ENCODE measurements around the gene PIEZO1.

The PIEZO1 gene

GRCh38 chr16:88732961-88733294, 52.1 kb downstream of the PIEZO1 start:
- no peak for DNase-seq

GRCh38 chr16:88732172-88732960, 52.7 kb downstream of the PIEZO1 start:
- no peak for DNase-seq

- no peak for DNase-seq
These were observed 53.3 kb downstream of the PIEZO1 start for GRCh38 chr16:88731699-88732098.

GRCh38 chr16:88730632-88731607, 54.1 kb downstream of the PIEZO1 start:
- DNase-seq: no peak

- no peak for DNase-seq
These were observed 57.1 kb downstream of the PIEZO1 start for GRCh38 chr16:88727871-88728270.

- DNase-seq: no peak
These were observed 58.0 kb downstream of the PIEZO1 start for GRCh38 chr16:88726981-88727380.

GRCh38 chr16:88726408-88726749, 58.6 kb downstream of the PIEZO1 start:
- DNase-seq: no peak

GRCh38 chr16:88725609-88726407, 59.2 kb downstream of the PIEZO1 start:
- DNase-seq: no peak

GRCh38 chr16:88724855-88725555, 60.0 kb downstream of the PIEZO1 start:
- DNase-seq: no peak

GRCh38 chr16:88723911-88724310, 61.1 kb downstream of the PIEZO1 start:
- no peak for DNase-seq

GRCh38 chr16:88723507-88723887, 61.5 kb downstream of the PIEZO1 start:
- no peak for DNase-seq

GRCh38 chr16:88722784-88723506, 62.1 kb downstream of the PIEZO1 start:
- no peak for DNase-seq

- DNase-seq: no peak
These were observed 62.9 kb downstream of the PIEZO1 start for GRCh38 chr16:88721815-88722755.

- DNase-seq: no peak
These were observed 63.8 kb downstream of the PIEZO1 start for GRCh38 chr16:88721236-88721635.

GRCh38 chr16:88720396-88720970, 64.5 kb downstream of the PIEZO1 start:
- no peak for DNase-seq

GRCh38 chr16:88719933-88720296, 65.1 kb downstream of the PIEZO1 start:
- DNase-seq: no peak

- DNase-seq: no peak
These were observed 65.6 kb downstream of the PIEZO1 start for GRCh38 chr16:88719267-88719932.

GRCh38 chr16:88718178-88718577, 66.8 kb downstream of the PIEZO1 start:
- DNase-seq: no peak

GRCh38 chr16:88716601-88717001, 68.4 kb downstream of the PIEZO1 start:
- DNase-seq: no peak

GRCh38 chr16:88716201-88716600, 68.8 kb downstream of the PIEZO1 start:
- no peak for DNase-seq

Data from NCI-H2081 treated with DMSO at 0.1 percent for 48 hours (cell line).